Suprapubic skin (tissue), 3 donors: ENCODE data around the gene ZNRD2.
A peak's percentile ranks its signal among the peaks of the same experiment; 100 is the strongest.

Source experiments
- CTCF ChIP-seq, 2 donors: fragments of 200-600 bp in 1 of 2; fragments of 450-650 bp in 1 of 2; sonication (generic) in 1 of 2; IDR thresholded peaks; one replicate each; pipeline ENCODE4 v1.5.1; 2016 to 2019; ENCODE audit warnings: antibody characterized with exemption in 2 of 2, mild to moderate bottlenecking in 1 of 2, moderate library complexity in 1 of 2
- EP300 ChIP-seq: sonication (generic); formaldehyde crosslinking; IDR thresholded peaks from one replicate; pipeline ENCODE4 v1.6.1; 2017; ENCODE audit warnings: antibody characterized with exemption
- POLR2A ChIP-seq, 2 donors: fragments of 450-650 bp; IDR thresholded peaks; one replicate each; pipeline ENCODE4 v1.6.1; 2017; ENCODE audit warnings: antibody characterized with exemption in 2 of 2, mild to moderate bottlenecking in 2 of 2, moderate library complexity in 2 of 2

GRCh38 chr11:65574109-65574810 is 4.0 kb downstream of the ZNRD2 start:
- TF ChIP-seq CTCF (IDR thresholded peaks at IDR 0.05) = peak; percentile 65 to 99
- no peak for TF ChIP-seq POLR2A (IDR thresholded peaks at IDR 0.05)
- TF ChIP-seq EP300 = no peak
